Neutrophil (primary cell): ENCODE measurements around the gene ZDHHC14.

Experiments used
- H3K27ac ChIP-seq: fragments of 200-600 bp; sonication (generic); 2 replicates; pipeline ENCODE4 v1.5.1; 2016; ENCODE audit warnings: mild to moderate bottlenecking, moderate library complexity
- H3K27me3 ChIP-seq: fragments of 200-600 bp; sonication (generic); 2 replicates; pipeline ENCODE4 v1.6.0; 2016; ENCODE audit warnings: mild to moderate bottlenecking
- H3K36me3 ChIP-seq: fragments of 200-600 bp; sonication (generic); 2 replicates; pipeline ENCODE4 v1.5.1; 2017
- H3K4me1 ChIP-seq, 2 experiments: fragments of 200-600 bp in 1 of 2; sonication (generic) in 1 of 2; 1 replicate in 1 of 2; 2 replicates in 1 of 2; pipeline versions ENCODE4 v1.5.1 to v1.6.1; 2013 to 2016; ENCODE audit warnings: low read depth in 1 of 2, low read length in 1 of 2, mild to moderate bottlenecking in 1 of 2, moderate library complexity in 1 of 2; ENCODE audit not compliant: control insufficient read depth in 1 of 2, insufficient read depth in 1 of 2
- H3K4me3 ChIP-seq, 2 experiments: fragments of 200-600 bp in 1 of 2; sonication (generic) in 1 of 2; 1 replicate in 1 of 2; 2 replicates in 1 of 2; pipeline ENCODE4 v1.5.1; 2013 to 2016; ENCODE audit warnings: low read depth in 1 of 2, low read length in 1 of 2, mild to moderate bottlenecking in 1 of 2, moderate library complexity in 1 of 2
- H3K9me3 ChIP-seq: fragments of 200-600 bp; sonication (generic); 2 replicates; pipeline ENCODE4 v1.5.1; 2016
- TF ChIP-seq, protein P1 (sequence below): fragments of 200-600 bp; sonication (generic); IDR thresholded peaks from 2 replicates; pipeline ENCODE4 v1.5.1; 2016; ENCODE audit warnings: antibody characterized with exemption

Gene ZDHHC14

DNA sequence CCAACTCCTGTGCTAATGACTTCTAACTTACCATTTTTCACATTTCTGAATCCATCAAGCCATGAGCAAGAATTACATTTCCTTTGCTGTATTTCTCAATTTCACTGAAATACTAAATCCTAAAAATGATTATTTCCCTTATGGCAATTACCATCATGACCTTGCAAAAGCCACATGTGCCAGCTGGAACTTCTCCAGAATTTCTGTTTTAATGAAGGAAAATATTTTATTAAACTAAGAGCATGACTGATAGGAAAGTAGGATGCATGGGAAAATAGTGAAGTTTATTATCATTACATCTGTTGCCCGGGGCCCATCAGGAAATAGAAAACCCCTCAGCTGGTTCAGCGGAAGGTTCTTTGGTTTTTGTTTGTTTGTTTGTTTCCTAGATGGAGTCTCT, 43.2 kb upstream of the ZDHHC14 start:
- H3K9me3 ChIP-seq, result no peaks in the 10 kb centered on the region
- H3K36me3 ChIP-seq, result no peaks in the 10 kb centered on the region
- TF ChIP-seq, protein P1, sequence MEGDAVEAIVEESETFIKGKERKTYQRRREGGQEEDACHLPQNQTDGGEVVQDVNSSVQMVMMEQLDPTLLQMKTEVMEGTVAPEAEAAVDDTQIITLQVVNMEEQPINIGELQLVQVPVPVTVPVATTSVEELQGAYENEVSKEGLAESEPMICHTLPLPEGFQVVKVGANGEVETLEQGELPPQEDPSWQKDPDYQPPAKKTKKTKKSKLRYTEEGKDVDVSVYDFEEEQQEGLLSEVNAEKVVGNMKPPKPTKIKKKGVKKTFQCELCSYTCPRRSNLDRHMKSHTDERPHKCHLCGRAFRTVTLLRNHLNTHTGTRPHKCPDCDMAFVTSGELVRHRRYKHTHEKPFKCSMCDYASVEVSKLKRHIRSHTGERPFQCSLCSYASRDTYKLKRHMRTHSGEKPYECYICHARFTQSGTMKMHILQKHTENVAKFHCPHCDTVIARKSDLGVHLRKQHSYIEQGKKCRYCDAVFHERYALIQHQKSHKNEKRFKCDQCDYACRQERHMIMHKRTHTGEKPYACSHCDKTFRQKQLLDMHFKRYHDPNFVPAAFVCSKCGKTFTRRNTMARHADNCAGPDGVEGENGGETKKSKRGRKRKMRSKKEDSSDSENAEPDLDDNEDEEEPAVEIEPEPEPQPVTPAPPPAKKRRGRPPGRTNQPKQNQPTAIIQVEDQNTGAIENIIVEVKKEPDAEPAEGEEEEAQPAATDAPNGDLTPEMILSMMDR, result no peak
- H3K27me3 ChIP-seq, result peaks cover 2% of the 10 kb centered on the region
- no peak overlapping the region for H3K27ac ChIP-seq
- no peak overlapping the region for H3K4me3 ChIP-seq
- H3K4me1 ChIP-seq, result no peaks in the 10 kb centered on the region

DNA sequence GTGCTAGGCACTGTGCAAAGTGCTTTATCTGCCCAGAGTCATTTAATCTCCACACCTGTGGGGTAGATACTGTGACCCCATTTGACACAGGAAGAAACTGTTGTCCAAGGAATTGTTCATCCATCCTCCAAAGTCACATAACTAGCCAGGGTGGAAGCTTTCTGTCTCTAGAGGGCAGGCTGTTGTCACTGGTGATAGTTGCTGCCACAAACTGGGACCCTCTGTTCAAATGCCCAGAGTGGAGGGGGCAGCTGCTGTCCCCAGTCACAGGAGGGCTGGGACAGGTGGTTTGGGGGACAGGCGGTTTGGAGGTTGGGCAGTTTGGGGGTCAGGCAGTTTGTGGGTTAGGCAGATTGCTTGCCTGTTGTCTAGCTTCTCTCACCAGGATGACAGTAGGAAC, 41.6 kb upstream of the ZDHHC14 start:
- no peaks in the 10 kb centered on the region for H3K36me3 ChIP-seq
- H3K9me3 ChIP-seq, result no peaks in the 10 kb centered on the region
- TF ChIP-seq, protein P1, result no peak
- no peaks in the 10 kb centered on the region for H3K4me1 ChIP-seq
- H3K4me3 ChIP-seq, result no peak overlapping the region
- peaks cover 4% of the 10 kb centered on the region for H3K27me3 ChIP-seq
- H3K27ac ChIP-seq, result no peak overlapping the region

DNA sequence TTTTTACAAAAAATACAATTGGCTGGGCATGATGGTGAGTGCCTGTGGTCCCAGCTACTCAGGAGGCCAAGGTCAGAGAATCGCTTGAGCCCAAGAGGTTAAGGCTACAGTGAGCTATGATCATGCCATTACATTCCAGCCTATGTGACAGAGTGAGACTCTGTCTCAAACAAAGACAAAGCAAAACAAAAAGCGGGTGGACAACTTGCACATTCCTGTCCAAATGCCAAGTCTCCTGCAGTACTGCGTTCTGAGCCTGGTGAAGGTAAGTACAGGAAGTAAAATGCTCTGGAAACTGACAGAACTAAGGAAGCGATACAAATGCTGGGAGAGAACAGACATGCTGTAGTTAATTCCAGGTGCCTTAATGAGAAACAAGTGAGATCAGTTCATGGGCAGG, 37.3 kb upstream of the ZDHHC14 start:
- H3K36me3 ChIP-seq, result no peaks in the 10 kb centered on the region
- H3K9me3 ChIP-seq, result no peaks in the 10 kb centered on the region
- no peak overlapping the region for H3K4me3 ChIP-seq
- no peaks in the 10 kb centered on the region for H3K4me1 ChIP-seq
- peaks cover 12% of the 10 kb centered on the region for H3K27me3 ChIP-seq
- H3K27ac ChIP-seq, result no peak overlapping the region
- TF ChIP-seq, protein P1, result no peak

DNA sequence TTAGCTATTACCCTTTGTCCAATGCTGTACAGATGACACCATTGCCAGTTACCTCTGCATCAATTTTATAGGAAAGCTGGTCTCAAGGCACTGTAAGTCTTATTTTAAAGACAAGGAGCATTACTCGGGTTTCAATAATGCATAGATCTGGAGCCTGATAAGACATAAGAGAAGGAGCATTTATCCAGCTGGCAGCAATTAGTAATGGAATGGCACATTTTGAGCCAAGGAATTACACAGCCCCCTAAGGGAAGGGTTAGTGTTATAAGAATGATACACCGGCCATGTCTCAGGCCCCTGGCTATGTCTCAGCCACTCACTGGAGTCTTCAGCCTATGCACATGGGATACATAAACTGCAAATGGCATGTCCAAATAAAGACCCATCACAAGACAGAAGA, 34.6 kb upstream of the ZDHHC14 start:
- Histone ChIP-seq H3K27me3 (peaks cover 12% of the 10 kb centered on the region), H3K9me3 (no peaks in the 10 kb centered on the region), H3K27ac (no peak overlapping the region), H3K4me1 (no peaks in the 10 kb centered on the region), H3K4me3 (no peak overlapping the region), H3K36me3 (no peaks in the 10 kb centered on the region)
- TF ChIP-seq, protein P1, result no peak

DNA sequence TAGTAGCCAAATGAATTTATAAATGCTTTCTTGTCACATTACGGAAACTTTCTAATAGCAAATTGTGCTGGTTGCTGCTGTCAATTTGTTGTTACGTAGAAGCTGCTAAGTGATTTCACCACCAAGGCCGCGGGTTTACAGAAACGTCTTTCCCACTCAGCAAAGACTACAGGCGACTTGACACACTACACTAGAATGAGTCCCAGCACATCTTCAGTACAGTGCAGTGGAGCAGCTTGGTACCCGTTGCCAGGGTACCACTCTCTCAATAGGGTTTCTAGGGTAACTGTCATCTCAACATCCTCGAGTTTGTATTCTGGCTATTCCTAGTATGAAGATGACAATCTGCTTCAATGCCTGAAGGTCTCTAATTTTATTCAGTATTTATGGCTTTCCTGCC, 22.7 kb upstream of the ZDHHC14 start:
- Histone ChIP-seq H3K36me3 (no peaks in the 10 kb centered on the region), H3K27ac (no peak overlapping the region)
- TF ChIP-seq, protein P1, result no peak

DNA sequence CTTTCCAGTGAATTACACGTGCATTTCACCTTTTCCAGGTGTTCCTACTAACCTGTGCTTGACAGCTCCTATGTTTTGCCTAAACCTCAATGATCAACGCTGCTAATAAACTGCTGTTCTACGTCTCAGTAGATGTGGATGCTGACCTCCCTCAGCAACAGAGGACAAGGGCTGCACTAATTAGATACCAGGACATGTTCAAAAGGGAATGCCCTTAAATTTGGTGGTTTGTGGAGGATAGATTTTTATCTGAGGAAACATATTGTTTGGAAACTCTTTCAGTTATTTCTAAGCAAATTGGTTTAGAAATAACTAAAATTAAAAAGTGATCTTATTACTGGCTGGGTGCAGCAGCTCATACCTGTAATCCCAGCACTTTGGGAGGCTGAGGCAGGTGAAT, 19.1 kb upstream of the ZDHHC14 start:
- no peaks in the 10 kb centered on the region for H3K36me3 ChIP-seq
- TF ChIP-seq, protein P1, result no peak
- H3K9me3 ChIP-seq, result no peaks in the 10 kb centered on the region
- no peak overlapping the region for H3K4me3 ChIP-seq
- H3K27ac ChIP-seq, result no peak overlapping the region
- H3K4me1 ChIP-seq, result no peaks in the 10 kb centered on the region
- H3K27me3 ChIP-seq, result no peaks in the 10 kb centered on the region

More for the DNA sequence above, 22.7 kb upstream of the ZDHHC14 start:
- H3K27me3 ChIP-seq, result peaks cover 8% of the 10 kb centered on the region
- H3K4me1 ChIP-seq, result no peaks in the 10 kb centered on the region
- H3K4me3 ChIP-seq, result no peak overlapping the region
- H3K9me3 ChIP-seq, result no peaks in the 10 kb centered on the region
